ENCODE data around the gene KNSTRN. TPM values are rescaled to one million over a fixed set of nuclear protein-coding genes. Genes with fewer than 3 reads are reported as not detected.

Gene KNSTRN
- total and polyA plus RNA-seq, 2 of the 8 experiments (the other 6 are each of a cell fraction or from before 2014, with no cell fraction given): 25.1 to 79.4 TPM

GRCh38 chr15:40388941-40389823 is 6.7 kb downstream of the KNSTRN start (continued):
- TF ChIP-seq HDAC6 (IDR thresholded peaks at IDR 0.05; ENCODE audit: low read depth, low read length) (no peak), SRF (IDR thresholded peaks at IDR 0.05; ENCODE audit: low read depth, low read length) (no peak), MAX (IDR thresholded peaks at IDR 0.05) (no peak)

Data from H1 (cell line).